Suprapubic skin (tissue), 3 donors: ENCODE results near the gene RNFT2.

Experiments
- CTCF ChIP-seq, 2 donors: fragments of 200-600 bp in 1 of 2; fragments of 450-650 bp in 1 of 2; sonication (generic) in 1 of 2; IDR thresholded peaks; one replicate each; pipeline ENCODE4 v1.5.1; 2016 to 2019; ENCODE audit warnings: antibody characterized with exemption in 2 of 2, mild to moderate bottlenecking in 1 of 2, moderate library complexity in 1 of 2
- EP300 ChIP-seq: sonication (generic); formaldehyde crosslinking; IDR thresholded peaks from one replicate; pipeline ENCODE4 v1.6.1; 2017; ENCODE audit warnings: antibody characterized with exemption

DNA sequence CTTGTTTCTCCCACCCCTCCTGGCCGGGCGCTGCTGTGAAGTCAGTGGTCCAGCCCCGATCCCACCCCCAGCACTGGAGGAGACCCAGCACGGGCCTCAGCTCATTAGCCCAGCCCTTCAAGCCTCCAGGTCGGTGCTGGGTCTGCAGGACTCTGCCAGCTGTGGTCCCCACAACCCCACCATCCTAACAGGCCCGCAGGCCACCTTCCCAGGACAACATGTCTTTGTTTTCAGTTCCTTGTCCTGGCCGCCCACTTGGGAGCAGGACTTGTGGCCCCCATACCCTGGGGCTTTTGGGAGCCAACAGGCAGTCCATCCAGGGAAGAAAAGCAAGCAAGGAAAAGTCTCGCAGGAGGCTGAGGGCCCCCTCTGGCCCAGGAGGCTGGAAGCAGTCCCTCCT is 83.2 kb downstream of the RNFT2 start:
- TF ChIP-seq EP300 (no peak), CTCF (IDR thresholded peaks at IDR 0.05) (no peak)
